IMR-90 (cell line): ENCODE data around the gene NBEAL1. TPM values are rescaled to one million over a fixed set of nuclear protein-coding genes. Genes with fewer than 3 reads are reported as not detected.
"Not testable (repeated sequence)": the region's sequence is repeated elsewhere in the genome, so short reads cannot be mapped to it uniquely, and the experiment has no call there.

Experiments used
- ATAC-seq: fragments of 200-7000 bp; cut with Tn5 transposase; 2 replicates; pipeline ENCODE4 v1.9.1; 2020; ENCODE audit warnings: low read depth, mild to moderate bottlenecking, moderate library complexity
- BruUV-seq: library from RNA; stranded (reverse); fragments of 400-500 nt; replicated peaks from 2 replicates; lab custom pipeline; 2021; lab: Mats Ljungman, UMichigan
- CTCF ChIA-PET: fragments of 300-600 bp; formaldehyde crosslinking; extraction: SDS; loops from one replicate; lab custom pipeline; 2021; ENCODE audit warnings: antibody characterized with exemption; lab: Yijun Ruan, JAX
- POLR2A ChIA-PET: fragments of 300-600 bp; sonication (Branson Sonifier 250); formaldehyde crosslinking; loops from one replicate; lab custom pipeline; 2022; ENCODE audit warnings: antibody characterized with exemption; ENCODE audit not compliant: unreplicated experiment; lab: Charles Lee
- DNase-seq: peaks from one replicate; pipeline ENCODE4 v3.0.0; 2013
- H2AFZ ChIP-seq: replicated peaks from 2 replicates; pipeline ENCODE3; 2013; ENCODE audit warnings: low read length, mild to moderate bottlenecking; ENCODE audit not compliant: poor library complexity
- H2AK5ac ChIP-seq: 2 replicates; pipeline ENCODE4 v1.6.1; 2013; ENCODE audit warnings: low read depth, low read length, inconsistent platforms
- H2AK9ac ChIP-seq: replicated peaks from 2 replicates; pipeline ENCODE3; 2013; ENCODE audit warnings: mild to moderate bottlenecking, low read depth, low read length, moderate library complexity; ENCODE audit not compliant: poor library complexity
- H2BK120ac ChIP-seq: 2 replicates; pipeline ENCODE4 v1.6.1; 2013; ENCODE audit warnings: low read depth, low read length, inconsistent platforms
- H2BK15ac ChIP-seq: 3 replicates; pipeline ENCODE4 v1.6.1; 2013; ENCODE audit warnings: low read depth, low read length, inconsistent platforms
- H2BK20ac ChIP-seq: 2 replicates; pipeline ENCODE4 v1.6.1; 2013; ENCODE audit warnings: low read depth, mild to moderate bottlenecking, inconsistent platforms, low read length, moderate library complexity
- H2BK5ac ChIP-seq: 2 replicates; pipeline ENCODE4 v1.6.1; 2013; ENCODE audit warnings: mild to moderate bottlenecking, low read depth, low read length, inconsistent platforms; ENCODE audit not compliant: poor library complexity, severe bottlenecking
- H3K14ac ChIP-seq: replicated peaks from 2 replicates; pipeline ENCODE4 v1.6.1; 2013; ENCODE audit warnings: low read depth, low read length, inconsistent platforms
- H3K18ac ChIP-seq: 2 replicates; pipeline ENCODE4 v1.6.1; 2013; ENCODE audit warnings: low read depth, low read length, control low read depth
- H3K23ac ChIP-seq: 2 replicates; pipeline ENCODE4 v1.6.1; 2013; ENCODE audit warnings: low read depth, low read length, inconsistent platforms
- H3K27ac ChIP-seq: 2 replicates; pipeline ENCODE4 v1.5.1; 2013; ENCODE audit warnings: mild to moderate bottlenecking, control low read depth, low read length; ENCODE audit not compliant: insufficient read depth
- H3K27me3 ChIP-seq: 2 replicates; pipeline ENCODE4 v1.6.1; 2013; ENCODE audit warnings: low read length; ENCODE audit not compliant: control insufficient read depth, insufficient read depth
- H3K36me3 ChIP-seq: 2 replicates; pipeline ENCODE4 v1.6.1; 2013; ENCODE audit warnings: low read length, mixed read lengths; ENCODE audit not compliant: control insufficient read depth, insufficient read depth
- H3K4ac ChIP-seq: 2 replicates; pipeline ENCODE4 v1.6.1; 2013; ENCODE audit warnings: low read depth, low read length, inconsistent platforms
- H3K4me1 ChIP-seq: 2 replicates; pipeline ENCODE4 v1.6.1; 2013; ENCODE audit warnings: low read length, mixed read lengths; ENCODE audit not compliant: control insufficient read depth, insufficient read depth
- H3K4me2 ChIP-seq: 2 replicates; pipeline ENCODE4 v1.6.1; 2013; ENCODE audit warnings: low read depth, mild to moderate bottlenecking, control low read depth, low read length, moderate library complexity
- H3K4me3 ChIP-seq: 2 replicates; pipeline ENCODE4 v1.5.1; 2013; ENCODE audit warnings: low read depth, mild to moderate bottlenecking, control low read depth, low read length, moderate library complexity; ENCODE audit not compliant: insufficient read depth
- H3K56ac ChIP-seq: 2 replicates; pipeline ENCODE4 v1.6.1; 2013; ENCODE audit warnings: low read length, inconsistent platforms; ENCODE audit not compliant: insufficient read depth; ENCODE audit errors: extremely low read depth
- H3K79me1 ChIP-seq, 2 experiments: 2 replicates each; pipeline ENCODE4 v1.6.1; 2013; ENCODE audit warnings: low read length in 2 of 2, inconsistent platforms in 1 of 2, low read depth in 1 of 2
- H3K9ac ChIP-seq: 2 replicates; pipeline ENCODE4 v1.6.1; 2013; ENCODE audit warnings: low read depth, low read length, control low read depth
- H3K9me1 ChIP-seq: 2 replicates; pipeline ENCODE4 v1.6.1; 2013; ENCODE audit warnings: low read length, inconsistent platforms; ENCODE audit not compliant: insufficient read depth
- H3K9me3 ChIP-seq: 2 replicates; pipeline ENCODE4 v1.6.1; 2013; ENCODE audit warnings: low read length; ENCODE audit not compliant: control insufficient read depth, insufficient read depth
- H4K20me1 ChIP-seq: 2 replicates; pipeline ENCODE4 v1.6.1; 2013; ENCODE audit warnings: low read length, inconsistent platforms; ENCODE audit not compliant: insufficient read depth
- H4K5ac ChIP-seq: 2 replicates; pipeline ENCODE4 v1.6.1; 2013; ENCODE audit warnings: mild to moderate bottlenecking, low read depth, low read length, control low read depth
- H4K8ac ChIP-seq, 2 experiments: 2 replicates each; pipeline ENCODE4 v1.6.1; 2013; ENCODE audit warnings: low read depth in 2 of 2, low read length in 2 of 2, control low read depth in 1 of 2, inconsistent platforms in 1 of 2
- H4K91ac ChIP-seq: 2 replicates; pipeline ENCODE4 v1.6.1; 2013; ENCODE audit warnings: low read depth, low read length, inconsistent platforms; ENCODE audit not compliant: insufficient read depth
- WGBS, 2 experiments: methylation state at CpG; one replicate each; pipeline versions ENCODE4 v1.1.5 to v1.1.7; 2013; ENCODE audit warnings: missing lambda C conversion rate in 2 of 2; ENCODE audit not compliant: insufficient read length in 1 of 2; ENCODE audit errors: extremely low coverage in 2 of 2; 5-methylcytosine and 5-hydroxymethylcytosine counted together
- dilution Hi-C: fragments of 300-500 bp; cut with HindIII; formaldehyde crosslinking; loops from one replicate; pipeline ENCODE4 v1.14.3; 2018; ENCODE audit warnings: low sequenced_read_pairs; ENCODE audit not compliant: unreplicated experiment
- in situ Hi-C: fragments of 300-500 bp; cut with MboI; formaldehyde crosslinking; loops from 3 replicates; pipeline ENCODE4 v1.14.3; 2019; ENCODE audit warnings: low sequenced_read_pairs, inconsistent platforms, mixed read lengths
- intact Hi-C: fragments of 100-400 bp; cut with micrococcal nuclease; formaldehyde crosslinking; loops from 2 replicates; pipeline ENCODE4 v1.10.0; 2022
- polyA plus RNA-seq, 3 experiments: library from polyadenylated mRNA; depleted of rRNA; stranded (reverse); fragments of >200 nt; gene quantifications; 2 replicates each; pipeline ENCODE4 v1.2.3, GENCODE V29; 2012; ENCODE audit warnings: low replicate concordance in 1 of 3
- total RNA-seq: library from RNA; depleted of rRNA; stranded (reverse); fragments of >200 nt; gene quantifications from 2 replicates; pipeline ENCODE4 v1.2.3, GENCODE V29; 2012

NBEAL1 gene
- total and polyA plus RNA-seq, 2 of the 4 experiments (the other 2 are of a cell fraction): 6.4 to 38.0 TPM

DNA sequence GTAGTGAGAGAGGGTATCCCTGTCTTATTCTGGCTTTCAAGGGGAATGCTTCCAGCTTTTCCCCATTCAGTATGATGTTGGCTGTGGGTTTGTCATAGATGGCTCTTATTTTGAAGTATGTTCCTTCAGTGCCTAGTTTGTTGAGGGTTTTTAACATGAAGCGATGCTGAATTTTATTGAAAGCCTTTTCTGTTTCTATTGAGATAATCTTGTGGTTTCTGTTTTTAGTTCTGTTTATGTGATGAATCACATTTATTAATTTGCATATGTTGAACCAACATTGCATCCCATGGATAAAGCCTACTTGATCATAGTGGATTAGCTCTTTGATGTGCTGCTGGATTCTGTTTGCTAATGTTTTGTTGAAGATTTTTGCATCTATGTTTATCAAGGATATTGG lies 87.7 kb downstream of the NBEAL1 start:
- H3K9me1 ChIP-seq, H4K5ac ChIP-seq, H2BK120ac ChIP-seq, H4K8ac ChIP-seq, H3K27me3 ChIP-seq, H2AFZ ChIP-seq, H4K20me1 ChIP-seq, POLR2A ChIA-PET, H3K18ac ChIP-seq, H2BK20ac ChIP-seq, H2AK5ac ChIP-seq, H3K4me3 ChIP-seq, H3K79me1 ChIP-seq, ATAC-seq, H3K9me3 ChIP-seq, in situ Hi-C loops, H3K14ac ChIP-seq, H3K4me2 ChIP-seq, H3K9ac ChIP-seq, H3K56ac ChIP-seq, H3K4ac ChIP-seq, BruUV-seq, dilution Hi-C loops, H2BK5ac ChIP-seq, H3K23ac ChIP-seq, H2AK9ac ChIP-seq, H3K27ac ChIP-seq, CTCF ChIA-PET, H2BK15ac ChIP-seq, H4K91ac ChIP-seq, H3K4me1 ChIP-seq: not testable (repeated sequence)
- peaks cover 13% of the 10 kb centered on the region for H3K36me3 ChIP-seq
- intact Hi-C loops: loop anchor here (10.0 kb wide), 1 partner anchor 62 kb away; no protein-coding TSS in a partner anchor
- DNase-seq: peak; percentile 32
- WGBS, 2 experiments: no CpG with 5 or more reads among the region's 1 CpG
